Loucy (cell line): ENCODE data around the gene TSPEAR.
"Not testable (repeated sequence)": the region's sequence is repeated elsewhere in the genome, so short reads cannot be mapped to it uniquely, and the experiment has no call there.

Experiments used
- H2AFZ ChIP-seq: fragments of 200-600 bp; sonication (generic); 2 replicates; pipeline ENCODE4 v1.6.0; 2016; ENCODE audit warnings: antibody characterized with exemption, mild to moderate bottlenecking, low read length, moderate library complexity
- H3F3A ChIP-seq: fragments of 200-600 bp; 2 replicates; pipeline ENCODE4 v1.6.0; 2016; ENCODE audit warnings: antibody characterized with exemption, low read depth, mild to moderate bottlenecking
- H3K27me3 ChIP-seq: fragments of 200-600 bp; sonication (generic); 2 replicates; pipeline ENCODE4 v1.6.1; 2014; ENCODE audit warnings: low read length, mild to moderate bottlenecking; ENCODE audit not compliant: insufficient read depth, poor library complexity, severe bottlenecking
- H3K36me3 ChIP-seq: fragments of 200-600 bp; sonication (generic); 2 replicates; pipeline ENCODE4 v1.6.1; 2016; ENCODE audit warnings: low read length; ENCODE audit not compliant: insufficient read depth
- H3K4me1 ChIP-seq: fragments of 200-600 bp; sonication (generic); 2 replicates; pipeline ENCODE4 v1.5.1; 2014; ENCODE audit warnings: low read length, mild to moderate bottlenecking; ENCODE audit not compliant: insufficient read depth, poor library complexity, severe bottlenecking
- H3K4me2 ChIP-seq: fragments of 200-600 bp; sonication (generic); 2 replicates; pipeline ENCODE4 v1.6.0; 2014; ENCODE audit warnings: antibody characterized with exemption, low read length, low read depth, mild to moderate bottlenecking; ENCODE audit not compliant: poor library complexity, severe bottlenecking
- H3K4me3 ChIP-seq: fragments of 200-600 bp; sonication (generic); 2 replicates; pipeline ENCODE4 v1.5.1; 2014; ENCODE audit warnings: low read length, mild to moderate bottlenecking, mixed read lengths; ENCODE audit not compliant: poor library complexity, severe bottlenecking
- H3K79me2 ChIP-seq: fragments of 200-600 bp; sonication (generic); 2 replicates; pipeline ENCODE4 v1.6.1; 2014; ENCODE audit warnings: low read length; ENCODE audit not compliant: insufficient read depth
- H3K9ac ChIP-seq: fragments of 200-600 bp; sonication (generic); 2 replicates; pipeline ENCODE4 v1.6.0; 2014; ENCODE audit warnings: mild to moderate bottlenecking, low read depth, low read length, moderate library complexity; ENCODE audit not compliant: poor library complexity, severe bottlenecking
- H3K9me2 ChIP-seq: fragments of 200-600 bp; sonication (generic); replicated peaks from 2 replicates; pipeline ENCODE4 v1.6.1; 2016; ENCODE audit warnings: low read depth, low read length, mixed read lengths
- H3K9me3 ChIP-seq: fragments of 200-600 bp; sonication (generic); 2 replicates; pipeline ENCODE4 v1.6.1; 2014; ENCODE audit warnings: mild to moderate bottlenecking, antibody characterized with exemption, low read length, low read depth; ENCODE audit not compliant: insufficient read depth
- H4K20me1 ChIP-seq: fragments of 200-600 bp; sonication (generic); 2 replicates; pipeline ENCODE4 v1.6.0; 2014; ENCODE audit warnings: antibody characterized with exemption, low read length, mild to moderate bottlenecking; ENCODE audit not compliant: insufficient read depth, poor library complexity, severe bottlenecking
- CTCF ChIP-seq: fragments of 200-600 bp; sonication (generic); conservative IDR thresholded peaks from 2 replicates; pipeline ENCODE4 v1.5.1; 2014; ENCODE audit warnings: mild to moderate bottlenecking, antibody characterized with exemption, low read length
- EZH2phosphoT487 ChIP-seq: fragments of 200-600 bp; IDR thresholded peaks from 2 replicates; pipeline ENCODE4 v1.6.1; 2018; ENCODE audit warnings: antibody characterized with exemption, mild to moderate bottlenecking, moderate library complexity, borderline replicate concordance

TSPEAR gene

GRCh38 chr21:44581158-44581557, 130.2 kb downstream of the TSPEAR start:
- Histone ChIP-seq H3K79me2 (no peaks in the 10 kb centered on the region), H3K9ac (no peak overlapping the region), H3K4me2 (no peak overlapping the region), H3K27me3 (no peaks in the 10 kb centered on the region), H3K9me3 (peaks cover 6% of the 10 kb centered on the region; the same call in 1 of the 2 replicates), H3F3A (no peaks in the 10 kb centered on the region; the same call in 1 of the 2 replicates), H2AFZ (no peak overlapping the region), H3K9me2 (no peaks in the 10 kb centered on the region), H3K4me3 (no peak overlapping the region), H3K4me1 (no peaks in the 10 kb centered on the region), H4K20me1 (no peaks in the 10 kb centered on the region), H3K36me3 (no peaks in the 10 kb centered on the region)
- TF ChIP-seq CTCF: no peak
- TF ChIP-seq EZH2phosphoT487: no peak

GRCh38 chr21:44580231-44580821, 131.0 kb downstream of the TSPEAR start, which contains the start of gene KRTAP10-5:
Gene KRTAP10-5 (minus strand): TSS chr21:44580604. CDS start chr21:44580578, 26 bp downstream.
- not testable (repeated sequence) for H3K9me3 ChIP-seq, H3K9me2 ChIP-seq, H3K27me3 ChIP-seq, H3K4me2 ChIP-seq, H2AFZ ChIP-seq, H3F3A ChIP-seq, H3K4me3 ChIP-seq, H3K9ac ChIP-seq, H3K36me3 ChIP-seq, H3K4me1 ChIP-seq, H4K20me1 ChIP-seq, H3K79me2 ChIP-seq

DNA sequence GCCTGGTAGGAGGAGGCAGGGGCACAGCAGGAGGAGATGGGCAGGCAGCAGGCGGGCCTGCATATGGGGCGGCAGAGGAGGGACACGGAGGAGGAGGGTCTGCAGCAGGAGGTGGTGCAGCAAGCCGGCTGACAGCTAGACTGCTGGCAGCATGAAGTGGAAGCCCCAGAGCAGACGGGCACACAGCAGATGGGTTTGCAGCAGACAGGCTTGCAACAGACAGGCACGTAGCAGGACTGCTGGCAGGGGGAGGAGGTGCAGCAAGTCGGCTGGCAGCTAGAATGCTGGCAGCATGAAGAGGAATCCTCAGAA, 131.6 kb downstream of the TSPEAR start:
- Histone ChIP-seq H4K20me1 (no peaks in the 10 kb centered on the region), H3K9me3 (peaks cover 6% of the 10 kb centered on the region; the same call in 1 of the 2 replicates), H3K27me3 (no peaks in the 10 kb centered on the region), H3K9ac (no peak overlapping the region), H3K9me2 (no peaks in the 10 kb centered on the region), H3K4me1 (no peaks in the 10 kb centered on the region), H3K4me3 (no peak overlapping the region), H3K36me3 (no peaks in the 10 kb centered on the region), H3K4me2 (no peak overlapping the region), H3F3A (no peaks in the 10 kb centered on the region; the same call in 1 of the 2 replicates), H2AFZ (no peak overlapping the region), H3K79me2 (no peaks in the 10 kb centered on the region)
- TF ChIP-seq EZH2phosphoT487 (no peak), CTCF (no peak)
